ENCODE data around the gene SFXN4.
"Not testable (repeated sequence)": the region's sequence is repeated elsewhere in the genome, so short reads cannot be mapped to it uniquely, and the experiment has no call there.

Gene SFXN4

GRCh38 chr10:119149157-119149556 lies 16.4 kb downstream of the SFXN4 start:
- DNase-seq (ENCODE audit: extremely low read depth, low read depth), result no peak
- TF ChIP-seq CTCF (IDR thresholded peaks at IDR 0.05; ENCODE audit: low read depth, low read length, missing control alignments), result no peak
- H3K4me3 ChIP-seq (replicated peaks; ENCODE audit: low read depth, low read length), result no peak overlapping the region

GRCh38 chr10:119143657-119144056 lies 21.9 kb downstream of the SFXN4 start:
- H3K4me3 ChIP-seq (replicated peaks; ENCODE audit: low read depth, low read length), result no peak overlapping the region
- no peak for DNase-seq (ENCODE audit: extremely low read depth, low read depth)
- TF ChIP-seq CTCF (IDR thresholded peaks at IDR 0.05; ENCODE audit: low read depth, low read length, missing control alignments), result no peak

- DNase-seq (ENCODE audit: extremely low read depth, low read depth), result no peak
- H3K4me3 ChIP-seq (replicated peaks; ENCODE audit: low read depth, low read length), result no peak overlapping the region
- no peak for TF ChIP-seq CTCF (IDR thresholded peaks at IDR 0.05; ENCODE audit: low read depth, low read length, missing control alignments)
These were observed 24.8 kb downstream of the SFXN4 start for GRCh38 chr10:119140603-119141245.

- TF ChIP-seq CTCF (IDR thresholded peaks at IDR 0.05; ENCODE audit: low read depth, low read length, missing control alignments), result peak; percentile 66
- no peak for DNase-seq (ENCODE audit: extremely low read depth, low read depth)
- no peak overlapping the region for H3K4me3 ChIP-seq (replicated peaks; ENCODE audit: low read depth, low read length)
These were observed 25.9 kb downstream of the SFXN4 start for GRCh38 chr10:119139464-119140067.

GRCh38 chr10:119138346-119139306 lies 26.9 kb downstream of the SFXN4 start:
- no peak for DNase-seq (ENCODE audit: extremely low read depth, low read depth)
- TF ChIP-seq CTCF (IDR thresholded peaks at IDR 0.05; ENCODE audit: low read depth, low read length, missing control alignments), result no peak
- no peak overlapping the region for H3K4me3 ChIP-seq (replicated peaks; ENCODE audit: low read depth, low read length)

- H3K4me3 ChIP-seq (replicated peaks; ENCODE audit: low read depth, low read length); DNase-seq (ENCODE audit: extremely low read depth, low read depth): not testable (repeated sequence)
These were observed 27.6 kb downstream of the SFXN4 start for GRCh38 chr10:119137878-119138277.

- no peak for DNase-seq (ENCODE audit: extremely low read depth, low read depth)
- TF ChIP-seq CTCF (IDR thresholded peaks at IDR 0.05; ENCODE audit: low read depth, low read length, missing control alignments), result no peak
- H3K4me3 ChIP-seq (replicated peaks; ENCODE audit: low read depth, low read length), result no peak overlapping the region
These were observed 29.4 kb downstream of the SFXN4 start for GRCh38 chr10:119136084-119136483.

Measured in HFF-Myc (cell line).